K562 treated with DMSO at 1 percent for 12 hours (cell line): ENCODE measurements around the gene CLEC11A. TPM values are rescaled to one million over a fixed set of nuclear protein-coding genes. Genes with fewer than 3 reads are reported as not detected.

Source experiments
- total RNA-seq: library from RNA; unstranded; fragments of 300-600 nt; gene quantifications from 2 replicates; pipeline ENCODE4 v1.2.3, GENCODE V29; 2022; ENCODE audit not compliant: insufficient read depth

CLEC11A gene
- total RNA-seq = 74.7 and 127 TPM in 2 replicates

GRCh38 chr19:50723069-50723468, at the start of gene CLEC11A:
Gene CLEC11A (plus strand): TSS chr19:50723364. CDS start chr19:50723526, 162 bp downstream.

GRCh38 chr19:50719566-50719965, 3.6 kb upstream of the CLEC11A start, which contains the start of gene SHANK1:
Gene SHANK1 (minus strand): TSS chr19:50719802. CDS start chr19:50716919, 2,883 bp downstream.

GRCh38 chr19:50770164-50770563, 47.0 kb downstream of the CLEC11A start, which contains the start of gene GPR32:
Gene GPR32 (plus strand): TSS chr19:50770464. CDS start chr19:50770601, 137 bp downstream.

Other genes with a start within 250 kb of the CLEC11A start
- gene EMC10, start 246.9 kb upstream of the CLEC11A start, total RNA-seq = 69.3 and 72.6 TPM in 2 replicates
- 1.2 and 2.8 TPM in 2 replicates for gene GARIN5A, start 246.5 kb upstream of the CLEC11A start, total RNA-seq
- gene JOSD2, start 212.2 kb upstream of the CLEC11A start, total RNA-seq = 9.7 and 20.1 TPM in 2 replicates
- gene ASPDH, start 209.5 kb upstream of the CLEC11A start, total RNA-seq = not detected in 2 replicates
- gene LRRC4B, start 154.9 kb upstream of the CLEC11A start, total RNA-seq = 9.3 and 10.0 TPM in 2 replicates
- gene SYT3, start 83.5 kb upstream of the CLEC11A start, total RNA-seq = 1.6 and 6.4 TPM in 2 replicates
- gene C19orf81, start 73.9 kb upstream of the CLEC11A start, total RNA-seq = 42.4 and 48.8 TPM in 2 replicates
- 1.1 TPM in 1 of 2 replicates, not detected in the other for gene SHANK1, start 3.6 kb upstream of the CLEC11A start, total RNA-seq
- not detected in 2 replicates for gene GPR32, start 47.1 kb downstream of the CLEC11A start, total RNA-seq
- gene ACP4, start 67.1 kb downstream of the CLEC11A start, total RNA-seq = not detected in 2 replicates
- 18.4 and 21.5 TPM in 2 replicates for gene KLK1, start 100.4 kb downstream of the CLEC11A start, total RNA-seq
- gene KLK15, start 110.2 kb downstream of the CLEC11A start, total RNA-seq = not detected in 2 replicates
- not detected in 2 replicates for gene KLK3, start 131.6 kb downstream of the CLEC11A start, total RNA-seq
- gene KLK2, start 150.1 kb downstream of the CLEC11A start, total RNA-seq = not detected in 2 replicates
- not detected in 2 replicates for gene KLK4, start 188.0 kb downstream of the CLEC11A start, total RNA-seq
- not detected in 2 replicates for gene KLK5, start 229.7 kb downstream of the CLEC11A start, total RNA-seq
- gene KLK6, start 246.2 kb downstream of the CLEC11A start, total RNA-seq = not detected in 2 replicates